HCT116 (cell line): ENCODE data around the gene GLS2. TPM values are rescaled to one million over a fixed set of nuclear protein-coding genes. Genes with fewer than 3 reads are reported as not detected.
"Not testable (repeated sequence)": the region's sequence is repeated elsewhere in the genome, so short reads cannot be mapped to it uniquely, and the experiment has no call there.

Experiments
- ATAC-seq: fragments of 200-7000 bp; cut with Tn5 transposase; 2 replicates; pipeline ENCODE4 v1.9.1; 2020; ENCODE audit warnings: mild to moderate bottlenecking, moderate library complexity
- BruUV-seq: library from RNA; stranded (reverse); fragments of 400-500 nt; replicated peaks from 2 replicates; lab custom pipeline; 2021; lab: Mats Ljungman, UMichigan
- CTCF ChIA-PET: fragments of 300-600 bp; sonication (Branson Sonifier 250); formaldehyde crosslinking; loops from one replicate; lab custom pipeline; 2021; ENCODE audit warnings: antibody characterized with exemption; lab: Charles Lee
- POLR2A ChIA-PET: fragments of 300-600, 350-600 bp; sonication (Branson Sonifier 250); formaldehyde crosslinking; loops from one replicate; lab custom pipeline; 2021; ENCODE audit warnings: antibody characterized with exemption; lab: Charles Lee
- RAD21 ChIA-PET, 2 experiments: fragments of 300-600 bp; sonication (Branson Sonifier 250); formaldehyde crosslinking; loops; one replicate each; lab custom pipeline; 2023; ENCODE audit warnings: low total read pairs in 2 of 2; ENCODE audit not compliant: uncharacterized antibody in 2 of 2, unreplicated experiment in 2 of 2, low non-redundant PET in 1 of 2; lab: Charles Lee
- DNase-seq: peaks from one replicate; pipeline ENCODE4 v3.0.0-alpha.2; 2010; ENCODE audit warnings: low read depth, low spot score
- H2AFZ ChIP-seq: fragments of 200-600 bp; shearing (Covaris generic), sonication (generic); 2 replicates; pipeline ENCODE4 v1.6.1; 2017; ENCODE audit warnings: low read depth, mixed run types, mixed read lengths, antibody characterized with exemption, low read length; ENCODE audit not compliant: poor library complexity, severe bottlenecking
- H3K27ac ChIP-seq: 2 replicates; pipeline ENCODE4 v1.5.1; 2012; ENCODE audit warnings: low read depth, low read length
- H3K27me3 ChIP-seq: fragments of 200-600 bp; sonication (generic); 2 replicates; pipeline ENCODE4 v1.6.1; 2016; ENCODE audit warnings: mixed run types, low read length, mixed read lengths; ENCODE audit not compliant: insufficient read depth
- H3K36me3 ChIP-seq, 2 experiments: fragments of 200-500 bp in 1 of 2; fragments of 200-600 bp in 1 of 2; sonication (Bioruptor generic) in 1 of 2; sonication (generic) in 1 of 2; 2 replicates each; pipeline versions ENCODE4 v1.5.1 to v1.6.1; 2014 to 2016; ENCODE audit warnings: low read length in 2 of 2, inconsistent platforms in 1 of 2, mixed read lengths in 1 of 2, mixed run types in 1 of 2; ENCODE audit not compliant: insufficient read depth in 2 of 2, control insufficient read depth in 1 of 2
- H3K4me1 ChIP-seq, 2 experiments: fragments of 200-600 bp in 1 of 2; sonication (generic) in 1 of 2; 2 replicates each; pipeline versions ENCODE4 v1.5.1 to v1.6.1; 2012 to 2017; ENCODE audit warnings: low read length in 2 of 2, inconsistent platforms in 1 of 2, mild to moderate bottlenecking in 1 of 2, mixed read lengths in 1 of 2, mixed run types in 1 of 2, moderate library complexity in 1 of 2; ENCODE audit not compliant: insufficient read depth in 2 of 2, control insufficient read depth in 1 of 2
- H3K4me2 ChIP-seq: fragments of 200-600 bp; sonication (generic); 2 replicates; pipeline ENCODE4 v1.6.1; 2017; ENCODE audit warnings: mixed run types, low read length, mixed read lengths
- H3K4me3 ChIP-seq, 2 experiments: fragments of 200-600 bp in 1 of 2; sonication (generic) in 1 of 2; replicated peaks in 1 of 2; 2 replicates each; pipeline ENCODE4 v1.5.1; 2011 to 2016; ENCODE audit warnings: low read length in 2 of 2, control low read depth in 1 of 2, low read depth in 1 of 2, mild to moderate bottlenecking in 1 of 2, mixed read lengths in 1 of 2, mixed run types in 1 of 2
- H3K79me2 ChIP-seq: fragments of 200-600 bp; sonication (generic); 2 replicates; pipeline ENCODE4 v1.6.1; 2017; ENCODE audit warnings: mild to moderate bottlenecking, mixed run types, low read length, moderate library complexity, mixed read lengths; ENCODE audit not compliant: insufficient read depth
- H3K9ac ChIP-seq: fragments of 200-600 bp; sonication (generic); 2 replicates; pipeline ENCODE4 v1.6.1; 2016; ENCODE audit warnings: low read length, mixed read lengths
- H3K9me2 ChIP-seq: fragments of 200-600 bp; sonication (generic), shearing (Covaris generic); 2 replicates; pipeline ENCODE4 v1.6.1; 2017; ENCODE audit warnings: mixed run types, mild to moderate bottlenecking, moderate library complexity; ENCODE audit not compliant: insufficient read depth
- H3K9me3 ChIP-seq, 2 experiments: fragments of 200-500 bp in 1 of 2; fragments of 200-600 bp in 1 of 2; sonication (Bioruptor generic) in 1 of 2; sonication (generic) in 1 of 2; 2 replicates each; pipeline ENCODE4 v1.6.1; 2014 to 2017; ENCODE audit warnings: low read length in 2 of 2, mixed read lengths in 2 of 2, inconsistent platforms in 1 of 2, low read depth in 1 of 2, mild to moderate bottlenecking in 1 of 2, mixed run types in 1 of 2, moderate library complexity in 1 of 2; ENCODE audit not compliant: control insufficient read depth in 1 of 2, insufficient read depth in 1 of 2
- H4K20me1 ChIP-seq: fragments of 200-600 bp; sonication (generic), shearing (Covaris generic); 2 replicates; pipeline ENCODE4 v1.6.1; 2017; ENCODE audit warnings: mixed run types, mild to moderate bottlenecking, moderate library complexity; ENCODE audit not compliant: insufficient read depth
- RAD21 ChIP-seq: IDR thresholded peaks from 2 replicates; pipeline ENCODE4 v1.6.1; 2012; ENCODE audit warnings: low read depth, mild to moderate bottlenecking
- intact Hi-C: fragments of 100-400 bp; cut with micrococcal nuclease; formaldehyde crosslinking; loops from 2 replicates; pipeline ENCODE4 v1.10.0; 2022
- total RNA-seq: library from RNA; stranded (reverse); gene quantifications from one replicate; pipeline ENCODE4 v1.2.1, GENCODE V29; 2021; ENCODE audit not compliant: unreplicated experiment
- TF ChIP-seq, protein P1 (sequence below), 3 experiments: fragments of 200-600 bp in 1 of 3; sonication (generic) in 1 of 3; IDR thresholded peaks in 2 of 3; conservative IDR thresholded peaks in 1 of 3; 2 replicates each; pipeline ENCODE4 v1.5.1; 2012 to 2017; ENCODE audit warnings: low read depth in 2 of 3, low read length in 2 of 3, antibody characterized with exemption in 1 of 3, borderline replicate concordance in 1 of 3, control low read depth in 1 of 3, mild to moderate bottlenecking in 1 of 3, mixed read lengths in 1 of 3, mixed run types in 1 of 3, moderate library complexity in 1 of 3; ENCODE audit not compliant: insufficient read depth in 1 of 3

Gene GLS2
- total RNA-seq, 1 experiment from 2014 or later: not detected

DNA sequence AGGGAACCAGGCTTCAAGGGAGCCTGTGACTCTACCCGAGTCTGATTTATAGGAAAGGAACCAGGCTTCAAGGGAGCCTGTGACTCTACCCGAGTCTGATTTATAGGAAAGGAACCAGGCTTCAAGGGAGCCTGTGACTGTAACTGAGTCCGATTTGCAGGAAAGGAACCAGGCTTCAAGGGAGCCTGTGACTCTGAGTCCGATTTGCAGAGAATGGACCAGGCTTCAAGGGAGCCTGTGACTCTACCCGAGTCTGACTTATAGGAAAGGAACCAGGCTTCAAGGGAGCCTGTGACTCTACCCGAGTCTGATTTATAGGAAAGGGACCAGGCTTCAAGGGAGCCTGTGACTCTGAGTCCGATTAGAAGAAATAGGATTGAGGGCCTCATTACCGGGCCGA, 11.5 kb upstream of the GLS2 start:
- POLR2A ChIA-PET, H3K27me3 ChIP-seq, H4K20me1 ChIP-seq, H2AFZ ChIP-seq, H3K9me3 ChIP-seq, H3K9ac ChIP-seq, intact Hi-C loops, BruUV-seq, H3K4me2 ChIP-seq, H3K27ac ChIP-seq, H3K4me1 ChIP-seq, H3K9me2 ChIP-seq, H3K36me3 ChIP-seq, H3K79me2 ChIP-seq, RAD21 ChIA-PET, DNase-seq, CTCF ChIA-PET, ATAC-seq, H3K4me3 ChIP-seq: not testable (repeated sequence)

DNA sequence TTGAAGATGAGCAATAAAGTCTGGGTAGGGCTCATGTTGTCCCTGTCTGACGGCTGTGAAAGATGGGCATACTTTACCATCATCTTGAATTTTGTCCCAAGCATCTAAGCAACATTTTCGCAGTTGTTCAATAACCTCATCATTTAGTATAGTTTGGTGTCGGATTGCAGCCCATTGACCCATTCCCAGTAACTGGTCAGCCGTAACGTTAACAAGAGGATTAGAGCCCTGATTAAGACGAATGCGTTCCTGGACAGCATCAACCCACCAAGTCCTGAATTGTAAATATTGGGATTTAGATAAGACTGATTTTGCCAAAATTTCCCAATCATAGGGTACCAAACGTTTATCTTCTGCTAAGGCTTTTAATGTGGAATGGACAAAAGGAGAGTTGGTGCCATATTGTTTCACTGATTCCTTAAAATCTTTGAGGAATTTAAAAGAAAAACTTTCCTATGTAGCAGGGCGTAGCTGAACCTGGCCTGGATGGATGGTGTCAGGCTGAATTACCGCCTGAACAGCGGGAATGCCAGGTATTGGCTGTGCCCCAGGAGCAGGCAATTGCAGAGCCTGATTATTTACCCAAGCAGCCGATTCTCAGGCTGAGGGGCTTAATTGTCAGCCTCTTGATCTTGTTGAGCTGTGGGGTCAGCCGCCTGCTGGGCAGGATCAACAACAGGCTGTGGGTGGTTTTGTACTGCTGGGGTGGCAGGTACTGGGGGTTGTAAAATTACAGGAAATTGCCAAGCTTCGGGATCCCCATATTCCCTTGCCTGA, 10.4 kb upstream of the GLS2 start:
- H3K36me3 ChIP-seq, H3K27ac ChIP-seq, H4K20me1 ChIP-seq, H3K4me2 ChIP-seq, RAD21 ChIA-PET, H3K4me1 ChIP-seq, ATAC-seq, H2AFZ ChIP-seq, H3K4me3 ChIP-seq, DNase-seq, intact Hi-C loops, H3K9me3 ChIP-seq, H3K9ac ChIP-seq, CTCF ChIA-PET, BruUV-seq, H3K79me2 ChIP-seq, H3K27me3 ChIP-seq, H3K9me2 ChIP-seq: not testable (repeated sequence)
- POLR2A ChIA-PET: interaction anchor here (0.6 kb wide), 1 partner anchor 9 kb away, joined by 3 read pairs; no protein-coding TSS in a partner anchor

GRCh38 chr12:56496704-56497103, 8.7 kb upstream of the GLS2 start:
- H3K4me3 ChIP-seq, RAD21 ChIA-PET, BruUV-seq, H2AFZ ChIP-seq, H3K36me3 ChIP-seq, H3K9ac ChIP-seq, intact Hi-C loops, H3K9me3 ChIP-seq, H3K4me1 ChIP-seq, DNase-seq, H3K4me2 ChIP-seq, H3K79me2 ChIP-seq, H3K9me2 ChIP-seq, POLR2A ChIA-PET, H4K20me1 ChIP-seq, H3K27me3 ChIP-seq, ATAC-seq, H3K27ac ChIP-seq: not testable (repeated sequence)
- CTCF ChIA-PET: interaction anchor here (0.8 to 1.2 kb wide), 2 partner anchors 32 to 140 kb away, joined by 3 read pairs; no protein-coding TSS in a partner anchor
- TF ChIP-seq, protein P1, sequence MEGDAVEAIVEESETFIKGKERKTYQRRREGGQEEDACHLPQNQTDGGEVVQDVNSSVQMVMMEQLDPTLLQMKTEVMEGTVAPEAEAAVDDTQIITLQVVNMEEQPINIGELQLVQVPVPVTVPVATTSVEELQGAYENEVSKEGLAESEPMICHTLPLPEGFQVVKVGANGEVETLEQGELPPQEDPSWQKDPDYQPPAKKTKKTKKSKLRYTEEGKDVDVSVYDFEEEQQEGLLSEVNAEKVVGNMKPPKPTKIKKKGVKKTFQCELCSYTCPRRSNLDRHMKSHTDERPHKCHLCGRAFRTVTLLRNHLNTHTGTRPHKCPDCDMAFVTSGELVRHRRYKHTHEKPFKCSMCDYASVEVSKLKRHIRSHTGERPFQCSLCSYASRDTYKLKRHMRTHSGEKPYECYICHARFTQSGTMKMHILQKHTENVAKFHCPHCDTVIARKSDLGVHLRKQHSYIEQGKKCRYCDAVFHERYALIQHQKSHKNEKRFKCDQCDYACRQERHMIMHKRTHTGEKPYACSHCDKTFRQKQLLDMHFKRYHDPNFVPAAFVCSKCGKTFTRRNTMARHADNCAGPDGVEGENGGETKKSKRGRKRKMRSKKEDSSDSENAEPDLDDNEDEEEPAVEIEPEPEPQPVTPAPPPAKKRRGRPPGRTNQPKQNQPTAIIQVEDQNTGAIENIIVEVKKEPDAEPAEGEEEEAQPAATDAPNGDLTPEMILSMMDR (IDR thresholded peaks at IDR 0.05 in 2 of 3, conservative IDR thresholded peaks at IDR 0.05 in 1 of 3; ENCODE audit: borderline replicate concordance in 1 of 3, insufficient read depth in 1 of 3, low read depth in 2 of 3, low read length in 2 of 3): peak in 2 of 3 experiments; percentile 12 to 49; a peak in 3 of 6 replicates
- TF ChIP-seq RAD21: peak; percentile 42

DNA sequence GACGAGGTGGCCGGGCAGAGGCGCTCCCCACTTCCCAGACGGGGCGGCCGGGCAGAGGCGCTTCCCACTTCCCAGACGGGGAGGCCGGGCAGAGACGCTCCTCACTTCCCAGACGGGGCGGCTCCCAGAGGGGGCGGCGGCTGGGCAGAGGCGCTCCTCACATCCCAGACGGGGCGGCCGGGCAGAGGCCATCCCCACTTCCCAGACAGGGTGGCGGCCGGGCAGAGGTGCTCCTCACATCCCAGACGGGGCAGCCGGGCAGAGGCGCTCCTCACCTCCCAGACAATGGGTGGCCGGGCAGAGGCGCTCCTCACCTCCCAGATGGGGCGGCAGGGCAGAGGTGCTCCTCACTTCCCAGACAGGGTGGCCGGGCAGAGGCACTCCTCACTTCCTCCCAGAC, 6.5 kb upstream of the GLS2 start:
- H2AFZ ChIP-seq, H3K9ac ChIP-seq, H3K4me2 ChIP-seq, POLR2A ChIA-PET, H4K20me1 ChIP-seq, intact Hi-C loops, H3K36me3 ChIP-seq, CTCF ChIA-PET, DNase-seq, H3K9me2 ChIP-seq, H3K27ac ChIP-seq, RAD21 ChIA-PET, H3K4me1 ChIP-seq, H3K27me3 ChIP-seq, H3K9me3 ChIP-seq, BruUV-seq, H3K79me2 ChIP-seq, ATAC-seq, H3K4me3 ChIP-seq: not testable (repeated sequence)
